K562 (cell line): ENCODE measurements around the gene GSTA5. TPM values are rescaled to one million over a fixed set of nuclear protein-coding genes. Genes with fewer than 3 reads are reported as not detected.

Experiments used
- ATAC-seq: fragments of 200-7000 bp; cut with Tn5 transposase; 3 replicates; pipeline ENCODE4 v1.9.1; 2020; ENCODE audit warnings: moderate library complexity
- BruUV-seq: library from RNA; stranded (reverse); fragments of 400-500 nt; replicated peaks from 2 replicates; lab custom pipeline; 2021; lab: Mats Ljungman, UMichigan
- CTCF ChIA-PET: fragments of 300-600 bp; formaldehyde crosslinking; extraction: SDS; loops from one replicate; lab custom pipeline; 2021; ENCODE audit warnings: low intra/inter-chr PET ratio; lab: Yijun Ruan, JAX
- POLR2A ChIA-PET: fragments of 300-600, 350-650 bp; sonication (Branson Sonifier 250); formaldehyde crosslinking; extraction: SDS; loops from one replicate; lab custom pipeline; 2021; ENCODE audit warnings: antibody characterized with exemption, inconsistent platforms; lab: Yijun Ruan, JAX
- DNase-seq, 4 experiments: peaks; one replicate each; pipeline versions ENCODE4 v3.0.0 to v3.0.0-alpha.2; 2011 to 2018; ENCODE audit warnings: low spot score in 3 of 4, mixed read lengths in 3 of 4; ENCODE audit errors: extremely low read depth in 1 of 4
- FAIRE-seq: peaks from 2 replicates; lab custom pipeline; 2011; peaks lifted over from hg19 to GRCh38; lab: Jason Lieb, UNC
- H2AFZ ChIP-seq: 2 replicates; pipeline ENCODE4 v1.6.0; 2011; ENCODE audit warnings: low read depth, low read length, control low read depth, inconsistent platforms
- H3K27ac ChIP-seq: fragments of 200-600 bp; 3 replicates; pipeline ENCODE4 v1.8.0; 2011; ENCODE audit warnings: low read depth, mild to moderate bottlenecking, control low read depth, inconsistent platforms, low read length, moderate library complexity, mixed read lengths; ENCODE audit errors: extremely low read depth
- H3K27me3 ChIP-seq, 2 experiments: fragments of 300-600 bp in 1 of 2; 2 replicates in 1 of 2; 3 replicates in 1 of 2; pipeline versions ENCODE4 v1.6.0 to v1.8.0; 2011; ENCODE audit warnings: inconsistent platforms in 2 of 2, low read length in 2 of 2, mild to moderate bottlenecking in 1 of 2, mixed read lengths in 1 of 2, moderate library complexity in 1 of 2; ENCODE audit not compliant: control insufficient read depth in 2 of 2, insufficient read depth in 2 of 2
- H3K36me3 ChIP-seq: fragments of 300-600 bp; 3 replicates; pipeline ENCODE4 v1.8.0; 2011; ENCODE audit warnings: mild to moderate bottlenecking, low read length, inconsistent platforms; ENCODE audit not compliant: control insufficient read depth, insufficient read depth
- H3K4me1 ChIP-seq, 2 experiments: fragments of 200-600 bp in 1 of 2; replicated peaks in 1 of 2; 2 replicates in 1 of 2; 3 replicates in 1 of 2; pipeline versions ENCODE4 v1.5.1 to v1.8.0; 2011; ENCODE audit warnings: inconsistent platforms in 2 of 2, low read length in 2 of 2, mild to moderate bottlenecking in 1 of 2, mixed read lengths in 1 of 2, moderate library complexity in 1 of 2; ENCODE audit not compliant: control insufficient read depth in 2 of 2, insufficient read depth in 2 of 2
- H3K4me2 ChIP-seq: 2 replicates; pipeline ENCODE4 v1.6.1; 2011; ENCODE audit warnings: low read length, control low read depth, inconsistent platforms, mixed read lengths; ENCODE audit not compliant: insufficient read depth
- H3K4me3 ChIP-seq: fragments of 200-600 bp; sonication (generic), shearing (Covaris generic); 2 replicates; pipeline ENCODE4 v1.5.1; 2016; ENCODE audit warnings: control low read depth, inconsistent platforms
- H3K79me2 ChIP-seq: fragments of 200-600 bp; 3 replicates; pipeline ENCODE4 v1.8.0; 2011; ENCODE audit warnings: low read length, inconsistent platforms; ENCODE audit not compliant: control insufficient read depth, insufficient read depth
- H3K9ac ChIP-seq, 2 experiments: 2 replicates each; pipeline versions ENCODE4 v1.6.0 to v1.6.1; 2011; ENCODE audit warnings: low read depth in 2 of 2, low read length in 2 of 2, control low read depth in 1 of 2, inconsistent platforms in 1 of 2, mild to moderate bottlenecking in 1 of 2, mixed read lengths in 1 of 2; ENCODE audit not compliant: insufficient read depth in 1 of 2
- H3K9me1 ChIP-seq: one replicate; pipeline ENCODE4 v1.6.0; 2011; ENCODE audit warnings: inconsistent platforms, mild to moderate bottlenecking, low read length, moderate library complexity; ENCODE audit not compliant: control insufficient read depth, insufficient read depth
- H3K9me3 ChIP-seq: replicated peaks from 2 replicates; pipeline ENCODE4 v1.5.1; 2011; ENCODE audit warnings: low read depth, low read length, inconsistent platforms; ENCODE audit not compliant: control insufficient read depth, insufficient read depth
- H4K20me1 ChIP-seq: replicated peaks from 2 replicates; pipeline ENCODE4 v1.6.1; 2011; ENCODE audit warnings: low read length, inconsistent platforms, mixed read lengths; ENCODE audit not compliant: control insufficient read depth, insufficient read depth
- CHAMP1 ChIP-seq: fragments of 450-650 bp; IDR thresholded peaks from 2 replicates; pipeline ENCODE4 v1.6.1; 2016; ENCODE audit warnings: mild to moderate bottlenecking
- DDX20 ChIP-seq: fragments of 450-650 bp; IDR thresholded peaks from 2 replicates; pipeline ENCODE4 v1.6.1; 2016; ENCODE audit warnings: missing genetic modification characterization, low read depth, mild to moderate bottlenecking, missing compliant biosample characterization, moderate library complexity
- NFE2L1 ChIP-seq: fragments of 450-650 bp; IDR thresholded peaks from 2 replicates; pipeline ENCODE4 v1.6.1; 2016; ENCODE audit warnings: missing genetic modification characterization, low read depth, mild to moderate bottlenecking, missing compliant biosample characterization, moderate library complexity, borderline replicate concordance
- SMARCA5 ChIP-seq: fragments of 450-650 bp; IDR thresholded peaks from 2 replicates; pipeline ENCODE4 v1.6.1; 2016
- SP2 ChIP-seq: IDR thresholded peaks from 2 replicates; pipeline ENCODE4 v1.6.1; 2011; ENCODE audit warnings: mild to moderate bottlenecking, low read depth, low read length, moderate library complexity; ENCODE audit not compliant: poor library complexity, severe bottlenecking; ENCODE audit errors: extremely low read depth
- STAT6 ChIP-seq: sonication (generic); formaldehyde crosslinking; IDR thresholded peaks from 2 replicates; pipeline ENCODE4 v1.8.1; 2023; ENCODE audit warnings: mild to moderate bottlenecking, missing genetic modification reagents
- TFAM ChIP-seq: fragments of 250-450 bp; sonication (Bioruptor Pico); conservative IDR thresholded peaks from 2 replicates; pipeline ENCODE4 v1.5.0; 2021; ENCODE audit warnings: mild to moderate bottlenecking, moderate library complexity
- ZBTB49 ChIP-seq: sonication (generic); formaldehyde crosslinking; IDR thresholded peaks from 2 replicates; pipeline ENCODE4 v1.8.0; 2022; ENCODE audit warnings: missing genetic modification reagents, mild to moderate bottlenecking, borderline replicate concordance
- WGBS: fragments of 100-300 bp; shearing (Covaris generic); methylation state at CpG from one replicate; pipeline ENCODE4 v1.1.6; 2016; ENCODE audit warnings: low coverage, mixed read lengths; ENCODE audit not compliant: insufficient coverage; ENCODE audit errors: missing lambda C conversion rate; 5-methylcytosine and 5-hydroxymethylcytosine counted together
- in situ Hi-C: fragments of 300-500 bp; cut with MboI; formaldehyde crosslinking; loops from 4 replicates; pipeline ENCODE4 v1.15.0; 2018; ENCODE audit warnings: inconsistent platforms, mixed read lengths
- intact Hi-C: fragments of 100-400 bp; cut with micrococcal nuclease; formaldehyde crosslinking; loops from 2 replicates; pipeline ENCODE4 v1.14.2; 2022
- polyA plus RNA-seq, 8 experiments: library from polyadenylated mRNA; depleted of rRNA in 4 of 8; stranded (reverse) in 5 of 8; unstranded in 3 of 8; fragments of >200 nt; fragmentation: Nextera tagmentation in 2 of 8; fragmentation: Illumina TruSeq in 1 of 8; extraction: Ambion mirVana in 2 of 8; extraction: Trizol in 1 of 8; gene quantifications; 2 replicates each; pipeline versions ENCODE4 v1.2.1 to v1.2.3, GENCODE V29; 2011 to 2014; ENCODE audit warnings: inconsistent platforms in 1 of 8, missing spikeins in 1 of 8
- total RNA-seq, 7 experiments: library from RNA; depleted of rRNA in 6 of 7; stranded (reverse); fragments of >200 nt in 6 of 7; fragmentation: Illumina TruSeq in 2 of 7; extraction: Trizol in 2 of 7; gene quantifications; 2 replicates each; pipeline versions ENCODE4 v1.2.1 to v1.2.3, GENCODE V29; 2011 to 2021; ENCODE audit warnings: low replicate concordance in 1 of 7

The GSTA5 gene
- total and polyA plus RNA-seq, 9 of the 15 experiments (the other 6 are each of a cell fraction or from before 2014, with no cell fraction given), result not detected

- POLR2A ChIA-PET, result interaction anchor here (0.6 kb wide), 1 partner anchor 125 kb away, joined by 4 read pairs; no protein-coding TSS in a partner anchor
- in situ Hi-C loops, result no loop called here
- H3K9me1 ChIP-seq, result no peaks in the 10 kb centered on the region
Observed at GRCh38 chr6:52790861-52791260, 49.8 kb downstream of the GSTA5 start.

More at GRCh38 chr6:52790861-52791260, 49.8 kb downstream of the GSTA5 start:
- BruUV-seq, result no TSS peak
- no peaks in the 10 kb centered on the region for H4K20me1 ChIP-seq
- 0% methylated on average over 1 of the region's 1 CpG for WGBS
- H3K36me3 ChIP-seq, result no peaks in the 10 kb centered on the region
- intact Hi-C loops, result no loop called here
- H3K79me2 ChIP-seq, result no peaks in the 10 kb centered on the region
- H3K27me3 ChIP-seq, result no peaks in the 10 kb centered on the region
- DNase-seq (no peak), FAIRE-seq (no peak), ATAC-seq (no peak)
- CTCF ChIA-PET, result no interaction called here
- H3K4me2 ChIP-seq, result no peak overlapping the region
- H3K27ac ChIP-seq, result no peak overlapping the region
- no peak overlapping the region for H3K4me3 ChIP-seq
- H3K4me1 ChIP-seq, result peaks cover 0 to 7% of the 10 kb centered on the region in 2 experiments; a peak in 3 of 5 replicates
- H3K9me3 ChIP-seq, result peaks cover 2% of the 10 kb centered on the region; the same call in 1 of the 2 replicates
- no peak for TF ChIP-seq SMARCA5
- TF ChIP-seq CHAMP1, result no peak
- no peak for TF ChIP-seq DDX20
- TF ChIP-seq TFAM (CRISPR knock-in tag), result no peak
- no peak for TF ChIP-seq STAT6 (CRISPR knock-in tag)
- TF ChIP-seq NFE2L1, result no peak
- no peak for TF ChIP-seq ZBTB49
- TF ChIP-seq SP2, result no peak
- no peak overlapping the region for H2AFZ ChIP-seq
- H3K9ac ChIP-seq, result no peak overlapping the region
